ENCODE measurements around the gene KIF14. TPM values are rescaled to one million over a fixed set of nuclear protein-coding genes. Genes with fewer than 3 reads are reported as not detected.
"Not testable (repeated sequence)": the region's sequence is repeated elsewhere in the genome, so short reads cannot be mapped to it uniquely, and the experiment has no call there.

The KIF14 gene
- total RNA-seq, 1 donor from 2014 or later = 60.2 TPM

DNA sequence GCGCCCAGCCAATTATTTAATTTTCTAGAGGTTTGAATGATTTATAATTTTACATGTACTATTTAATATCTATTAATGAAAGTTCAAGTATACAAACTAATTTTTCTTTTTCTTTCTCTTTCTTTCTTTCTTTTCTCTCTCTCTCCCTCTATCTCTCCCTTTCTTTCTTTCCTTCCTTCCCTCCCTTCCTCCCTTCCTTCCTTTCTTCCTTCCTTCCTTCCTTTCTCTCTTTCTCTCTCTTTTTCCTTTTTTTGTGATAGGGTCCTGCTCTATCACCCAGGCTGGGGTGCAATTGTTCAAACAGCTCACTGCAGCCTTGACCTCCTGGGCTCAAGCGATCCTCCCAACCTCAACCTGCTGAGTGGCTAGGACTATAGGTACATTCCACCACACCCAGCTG is 16.1 kb upstream of the KIF14 start:
- no peak overlapping the region for H2AFZ ChIP-seq (replicated peaks)
- no peak overlapping the region for H3K27ac ChIP-seq
- H3F3A ChIP-seq (ENCODE audit: low read depth) = no peaks in the 10 kb centered on the region
- Mint-ChIP-seq H3K4me1 (no peaks in the 10 kb centered on the region), H3K9me3 (no peaks in the 10 kb centered on the region), H3K36me3 (peaks cover 3% of the 10 kb centered on the region), H3K27me3 (ENCODE audit: insufficient read depth, low read depth) (no peaks in the 10 kb centered on the region), H3K4me3 (no peak overlapping the region), H3K27ac (no peak overlapping the region)
- H3K9me3 ChIP-seq (ENCODE audit: low read depth) = no peaks in the 10 kb centered on the region
- H3K79me2 ChIP-seq (ENCODE audit: low read depth) = no peaks in the 10 kb centered on the region
- no peak overlapping the region for H3K4me3 ChIP-seq
- no peaks in the 10 kb centered on the region for H3K27me3 ChIP-seq
- no peak overlapping the region for H3K4me2 ChIP-seq
- no peak overlapping the region for H3K9ac ChIP-seq
- H3K4me1 ChIP-seq = no peaks in the 10 kb centered on the region
- no peaks in the 10 kb centered on the region for H3K36me3 ChIP-seq
- no peak for DNase-seq (ENCODE audit: low spot score)
- TF ChIP-seq, protein P1, sequence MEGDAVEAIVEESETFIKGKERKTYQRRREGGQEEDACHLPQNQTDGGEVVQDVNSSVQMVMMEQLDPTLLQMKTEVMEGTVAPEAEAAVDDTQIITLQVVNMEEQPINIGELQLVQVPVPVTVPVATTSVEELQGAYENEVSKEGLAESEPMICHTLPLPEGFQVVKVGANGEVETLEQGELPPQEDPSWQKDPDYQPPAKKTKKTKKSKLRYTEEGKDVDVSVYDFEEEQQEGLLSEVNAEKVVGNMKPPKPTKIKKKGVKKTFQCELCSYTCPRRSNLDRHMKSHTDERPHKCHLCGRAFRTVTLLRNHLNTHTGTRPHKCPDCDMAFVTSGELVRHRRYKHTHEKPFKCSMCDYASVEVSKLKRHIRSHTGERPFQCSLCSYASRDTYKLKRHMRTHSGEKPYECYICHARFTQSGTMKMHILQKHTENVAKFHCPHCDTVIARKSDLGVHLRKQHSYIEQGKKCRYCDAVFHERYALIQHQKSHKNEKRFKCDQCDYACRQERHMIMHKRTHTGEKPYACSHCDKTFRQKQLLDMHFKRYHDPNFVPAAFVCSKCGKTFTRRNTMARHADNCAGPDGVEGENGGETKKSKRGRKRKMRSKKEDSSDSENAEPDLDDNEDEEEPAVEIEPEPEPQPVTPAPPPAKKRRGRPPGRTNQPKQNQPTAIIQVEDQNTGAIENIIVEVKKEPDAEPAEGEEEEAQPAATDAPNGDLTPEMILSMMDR (IDR thresholded peaks at IDR 0.05) = no peak
- no peak for TF ChIP-seq EZH2phosphoT487 (IDR thresholded peaks at IDR 0.05)
- TF ChIP-seq EZH2 (IDR thresholded peaks at IDR 0.05) = no peak
- H4K20me1 ChIP-seq (ENCODE audit: low read depth) = no peaks in the 10 kb centered on the region

DNA sequence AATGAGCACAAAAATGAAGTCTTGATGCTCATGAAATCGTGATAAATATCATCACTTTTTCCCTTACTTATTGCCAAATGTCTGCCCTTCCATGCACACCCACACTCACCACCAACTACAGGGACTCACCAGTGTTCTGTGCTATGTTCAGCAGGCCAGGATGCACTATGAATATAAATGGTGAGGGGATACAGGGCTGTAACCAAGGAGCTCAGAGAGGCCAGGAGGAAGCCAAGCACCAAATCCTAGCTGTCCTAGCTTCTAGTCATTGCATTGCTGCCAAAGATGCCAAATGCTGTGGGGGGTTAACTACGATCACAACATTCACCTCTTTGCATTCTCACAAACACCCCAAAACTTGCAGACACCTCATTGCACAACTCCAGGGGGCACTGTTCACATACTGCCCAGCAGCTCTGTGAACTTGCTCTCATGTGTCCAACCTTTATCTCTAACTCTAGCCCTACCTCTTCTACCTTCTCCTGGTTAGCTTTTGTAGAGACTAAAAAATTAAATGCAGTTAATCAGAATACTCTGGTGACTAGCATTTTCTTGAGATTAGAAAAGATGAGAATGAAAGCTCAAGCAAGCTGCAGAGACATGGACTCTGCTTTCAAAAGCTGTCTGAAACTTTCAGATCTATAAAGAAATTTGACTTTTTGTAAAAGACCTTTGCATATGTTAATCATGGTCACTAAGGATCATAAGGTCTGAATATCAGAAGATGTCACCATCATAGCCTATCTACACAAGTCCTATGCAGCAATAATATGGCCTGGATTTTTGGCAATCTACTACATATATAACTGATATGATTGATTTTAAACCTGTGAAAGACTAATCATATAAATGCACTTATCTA is 13.9 kb upstream of the KIF14 start:
- Histone ChIP-seq H3K27ac (no peak overlapping the region), H3K4me2 (no peak overlapping the region), H3K4me1 (no peaks in the 10 kb centered on the region), H2AFZ (replicated peaks) (no peak overlapping the region), H3K36me3 (no peaks in the 10 kb centered on the region), H3F3A (ENCODE audit: low read depth) (no peaks in the 10 kb centered on the region), H3K79me2 (ENCODE audit: low read depth) (no peaks in the 10 kb centered on the region), H4K20me1 (ENCODE audit: low read depth) (no peaks in the 10 kb centered on the region), H3K9me3 (ENCODE audit: low read depth) (no peaks in the 10 kb centered on the region), H3K4me3 (no peak overlapping the region), H3K27me3 (no peaks in the 10 kb centered on the region), H3K9ac (no peak overlapping the region)
- Mint-ChIP-seq H3K27me3 (ENCODE audit: insufficient read depth, low read depth) (no peaks in the 10 kb centered on the region), H3K4me1 (no peaks in the 10 kb centered on the region), H3K4me3 (no peak overlapping the region), H3K27ac (no peak overlapping the region), H3K36me3 (no peaks in the 10 kb centered on the region), H3K9me3 (no peaks in the 10 kb centered on the region)
- TF ChIP-seq EZH2 (IDR thresholded peaks at IDR 0.05) = no peak
- TF ChIP-seq, protein P1 (IDR thresholded peaks at IDR 0.05) = peak; percentile 25
- DNase-seq (ENCODE audit: low spot score) = no peak

DNA sequence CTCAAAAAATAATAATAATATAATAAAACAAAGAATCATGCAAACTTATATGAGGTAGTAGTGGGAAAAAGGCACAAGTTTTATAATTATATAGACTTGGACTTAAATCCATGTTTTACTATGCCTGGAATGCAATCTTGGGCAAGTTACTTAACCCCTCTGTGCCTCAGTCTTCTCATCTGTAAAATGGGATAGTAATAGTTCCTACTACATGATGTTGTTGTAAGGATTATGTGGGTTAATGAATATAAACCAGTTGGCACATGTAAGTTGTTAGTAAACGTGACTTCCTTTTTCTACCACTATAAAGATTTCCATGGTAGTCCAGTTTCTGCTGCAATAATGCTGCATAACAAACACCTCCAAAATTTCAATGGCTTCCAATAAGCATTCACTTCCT is 10.8 kb upstream of the KIF14 start:
- H3K4me1 Mint-ChIP-seq = peaks cover 2% of the 10 kb centered on the region
- Histone ChIP-seq H3K27me3 (no peaks in the 10 kb centered on the region), H3K27ac (no peak overlapping the region), H3K4me1 (no peaks in the 10 kb centered on the region), H4K20me1 (ENCODE audit: low read depth) (no peaks in the 10 kb centered on the region), H3K4me3 (no peak overlapping the region), H3K36me3 (no peaks in the 10 kb centered on the region), H3K4me2 (no peak overlapping the region), H3K9me3 (ENCODE audit: low read depth) (no peaks in the 10 kb centered on the region), H2AFZ (replicated peaks) (no peak overlapping the region), H3F3A (ENCODE audit: low read depth) (no peaks in the 10 kb centered on the region), H3K9ac (no peak overlapping the region), H3K79me2 (ENCODE audit: low read depth) (no peaks in the 10 kb centered on the region)
- no peak for TF ChIP-seq EZH2phosphoT487 (IDR thresholded peaks at IDR 0.05)
- no peak for TF ChIP-seq EZH2 (IDR thresholded peaks at IDR 0.05)
- TF ChIP-seq, protein P1 (IDR thresholded peaks at IDR 0.05) = no peak
- no peak overlapping the region for H3K4me3 Mint-ChIP-seq
- no peaks in the 10 kb centered on the region for H3K27me3 Mint-ChIP-seq (ENCODE audit: insufficient read depth, low read depth)
- H3K27ac Mint-ChIP-seq = no peak overlapping the region
- DNase-seq (ENCODE audit: low spot score) = no peak
- no peaks in the 10 kb centered on the region for H3K36me3 Mint-ChIP-seq
- H3K9me3 Mint-ChIP-seq = no peaks in the 10 kb centered on the region

DNA sequence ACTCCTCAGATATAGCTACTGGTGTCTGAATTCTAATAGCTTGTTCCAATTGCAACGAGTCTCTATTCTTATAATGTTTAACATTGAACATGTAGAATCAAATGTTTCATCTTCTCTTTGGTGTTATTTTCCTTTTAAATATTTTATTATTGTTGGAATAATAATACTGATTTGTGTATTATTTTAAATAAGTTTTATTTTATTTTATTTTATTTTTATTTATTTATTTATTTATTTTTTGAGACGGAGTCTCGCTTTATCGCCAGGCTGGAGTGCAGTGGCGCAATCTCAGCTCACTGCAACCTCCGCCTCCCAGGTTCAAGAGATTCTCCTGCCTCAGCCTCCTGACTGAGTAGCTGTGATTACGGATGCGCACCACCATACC is 10.0 kb upstream of the KIF14 start:
- not testable (repeated sequence) for H3K36me3 Mint-ChIP-seq; H3K9me3 ChIP-seq (ENCODE audit: low read depth); H3K27me3 Mint-ChIP-seq (ENCODE audit: insufficient read depth, low read depth); H3K79me2 ChIP-seq (ENCODE audit: low read depth); H3K27ac ChIP-seq; H3F3A ChIP-seq (ENCODE audit: low read depth); H4K20me1 ChIP-seq (ENCODE audit: low read depth); H2AFZ ChIP-seq (replicated peaks); H3K36me3 ChIP-seq; H3K9me3 Mint-ChIP-seq; H3K27ac Mint-ChIP-seq; H3K4me3 ChIP-seq; H3K9ac ChIP-seq; H3K4me1 Mint-ChIP-seq; H3K4me2 ChIP-seq; H3K27me3 ChIP-seq; H3K4me1 ChIP-seq; DNase-seq (ENCODE audit: low spot score); H3K4me3 Mint-ChIP-seq

All from neural progenitor cell (in vitro differentiated cells).